Inflammatory macrophage treated with lipopolysaccharide for 4 hours (primary cell): ENCODE results near the gene FGF12.

ENCODE experiments used
- DNase-seq: peaks from one replicate; pipeline ENCODE4 v3.0.0-alpha.2; 2020

Gene FGF12

DNA sequence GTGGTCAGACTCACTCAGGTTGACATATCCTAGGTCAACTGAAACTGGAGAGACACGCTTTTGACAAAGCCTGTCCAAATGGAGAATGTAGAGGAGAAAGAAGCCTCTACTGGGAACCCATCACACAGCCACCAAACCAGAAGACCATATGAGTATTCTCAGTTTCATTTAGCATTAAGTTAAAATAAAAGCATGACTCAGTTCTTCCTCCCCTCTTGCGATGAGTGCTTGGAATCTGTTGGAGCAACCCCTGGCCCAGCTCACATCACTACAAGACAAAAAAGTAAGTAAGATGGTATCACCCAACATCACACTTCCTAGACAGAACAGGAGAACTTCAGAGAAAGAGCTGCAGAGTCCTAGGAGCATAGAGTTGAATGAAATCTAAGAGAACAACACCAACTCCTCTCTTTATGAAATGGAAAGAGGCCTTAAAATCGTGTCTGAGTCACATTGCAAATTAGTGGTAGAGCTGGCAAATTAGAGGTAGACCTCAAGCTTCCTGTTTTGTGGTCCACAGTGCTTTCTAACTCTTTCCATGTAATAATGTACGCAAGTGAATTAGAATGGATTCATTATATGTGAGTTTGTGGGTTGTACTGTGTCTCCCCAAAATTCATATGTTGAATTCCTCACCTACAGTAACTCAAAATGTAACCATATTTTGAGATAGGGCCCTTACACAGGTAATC, 51.2 kb downstream of the FGF12 start:
- no peak for DNase-seq

DNA sequence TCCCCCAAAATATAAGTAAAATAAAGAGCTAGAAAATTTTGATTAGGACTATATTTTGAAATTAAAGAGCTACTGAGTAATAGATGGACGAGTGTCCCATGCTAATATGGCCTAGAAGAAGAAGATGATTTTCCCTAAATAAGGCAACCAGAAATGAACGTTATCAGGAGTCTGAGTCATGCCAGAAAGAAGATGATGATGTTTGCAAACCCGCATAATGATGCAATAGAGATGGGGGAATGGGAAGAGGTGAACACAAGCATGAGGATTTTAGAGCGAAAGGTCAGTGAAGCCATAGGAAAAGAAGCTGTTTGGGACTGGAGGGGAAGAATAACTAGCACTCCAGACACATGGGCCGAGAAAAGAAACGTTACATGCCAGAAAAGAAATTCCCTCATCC, 71.7 kb downstream of the FGF12 start:
- no peak for DNase-seq

DNA sequence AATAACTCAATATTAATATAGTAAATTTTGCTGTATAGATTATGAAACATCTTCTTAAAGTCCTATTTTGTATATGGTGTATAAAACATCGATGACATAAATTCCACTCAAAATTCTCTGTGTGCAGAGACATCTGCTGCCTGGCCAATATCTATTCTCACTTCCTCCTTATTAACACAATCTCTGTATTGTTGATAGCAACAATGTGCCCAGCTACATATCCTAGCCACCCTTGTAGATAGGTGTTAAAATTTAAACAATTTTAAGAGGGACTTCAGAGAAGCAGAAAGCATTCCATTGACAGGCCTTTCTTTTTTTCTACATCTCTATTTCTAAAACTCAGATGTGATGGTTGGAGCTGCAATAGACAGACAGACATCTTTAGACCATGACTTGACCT, 72.3 kb downstream of the FGF12 start:
- no peak for DNase-seq

DNA sequence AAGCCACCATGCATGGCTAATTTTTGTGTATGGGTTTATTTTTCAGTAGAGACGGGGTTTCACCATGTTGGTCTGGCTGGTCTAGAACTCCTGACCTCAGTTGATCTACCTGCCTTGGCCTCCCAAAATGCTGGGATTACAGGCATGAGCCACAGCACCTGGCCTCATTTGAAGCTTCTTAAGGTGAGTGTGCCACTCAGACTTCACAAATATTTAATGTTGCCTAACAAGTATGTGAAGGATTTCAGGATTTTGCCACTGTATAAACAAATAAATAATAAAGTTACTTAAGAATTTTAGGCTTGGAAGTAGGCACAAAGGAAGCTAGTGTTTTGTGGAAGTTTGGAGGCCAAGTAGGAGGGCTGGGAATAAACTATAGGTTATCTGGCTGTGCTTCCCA, 73.5 kb downstream of the FGF12 start:
- no peak for DNase-seq

DNA sequence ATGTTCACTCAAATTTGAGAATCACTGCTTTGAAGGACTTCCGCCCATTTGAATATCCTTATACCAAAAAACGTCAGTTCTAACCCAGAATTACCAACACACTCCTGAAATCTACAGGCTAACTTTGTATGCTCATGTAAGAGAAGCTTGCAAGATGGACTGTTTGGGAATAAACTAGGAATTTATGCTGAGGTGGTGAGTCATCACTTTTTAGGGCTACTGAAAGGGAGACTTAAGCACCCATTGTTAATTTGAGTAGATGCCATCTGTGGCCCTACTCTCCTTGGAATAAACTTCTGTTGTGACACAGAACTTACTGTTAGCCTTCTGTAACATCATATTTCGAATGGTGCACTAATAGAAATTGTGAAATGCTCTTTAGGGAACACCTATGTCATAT, 74.6 kb downstream of the FGF12 start:
- no peak for DNase-seq

DNA sequence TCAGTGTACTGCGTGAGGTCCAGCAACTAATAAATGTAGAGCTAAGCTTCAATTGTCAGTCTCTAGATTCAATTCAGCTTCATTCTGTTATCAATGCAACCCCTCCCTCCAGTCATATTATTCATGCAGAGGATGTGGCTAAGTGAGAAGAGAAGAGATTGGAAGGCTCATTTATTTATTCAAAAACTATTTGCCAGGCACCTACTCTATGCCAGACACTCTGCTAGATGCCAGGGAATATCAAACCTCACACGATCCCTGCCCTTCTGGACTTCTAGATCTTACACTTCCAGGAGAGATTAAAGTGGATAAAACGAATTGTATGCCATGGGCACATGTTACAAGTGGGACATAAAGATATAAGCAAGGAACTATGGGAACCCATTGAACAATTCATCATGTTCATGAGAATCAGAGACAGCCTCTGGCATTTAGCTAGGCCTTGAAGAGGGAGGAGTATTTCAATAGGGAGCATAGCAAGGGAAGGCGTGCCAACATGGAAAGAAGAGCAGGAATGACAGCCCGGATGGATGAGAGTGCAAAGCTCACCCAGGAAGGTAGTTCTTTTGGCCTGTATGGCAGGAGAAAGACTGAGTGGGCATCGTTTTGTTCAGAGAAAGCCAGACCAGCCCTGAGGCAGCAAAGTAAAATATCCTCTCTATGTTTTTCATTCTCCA, 75.4 kb downstream of the FGF12 start:
- no peak for DNase-seq

DNA sequence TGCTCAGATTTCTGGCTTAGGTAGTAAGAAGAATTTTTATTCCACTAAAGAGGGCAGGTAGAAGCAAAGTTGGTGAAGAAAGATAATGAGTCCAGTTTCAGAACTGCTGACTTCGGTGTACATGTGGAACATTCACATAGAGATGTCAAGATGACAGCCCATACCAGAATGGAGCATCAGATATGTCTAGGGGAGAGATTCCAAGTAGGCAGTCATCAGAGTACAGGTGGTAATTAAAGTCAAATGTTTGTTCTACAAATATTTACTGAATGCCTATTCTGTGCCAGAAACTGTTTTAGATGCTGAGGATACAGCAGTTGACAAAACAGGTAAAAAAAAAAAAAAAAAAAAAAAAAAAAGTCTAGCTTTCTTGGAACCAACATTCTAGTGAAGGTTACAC, 81.9 kb downstream of the FGF12 start:
- DNase-seq = no peak

DNA sequence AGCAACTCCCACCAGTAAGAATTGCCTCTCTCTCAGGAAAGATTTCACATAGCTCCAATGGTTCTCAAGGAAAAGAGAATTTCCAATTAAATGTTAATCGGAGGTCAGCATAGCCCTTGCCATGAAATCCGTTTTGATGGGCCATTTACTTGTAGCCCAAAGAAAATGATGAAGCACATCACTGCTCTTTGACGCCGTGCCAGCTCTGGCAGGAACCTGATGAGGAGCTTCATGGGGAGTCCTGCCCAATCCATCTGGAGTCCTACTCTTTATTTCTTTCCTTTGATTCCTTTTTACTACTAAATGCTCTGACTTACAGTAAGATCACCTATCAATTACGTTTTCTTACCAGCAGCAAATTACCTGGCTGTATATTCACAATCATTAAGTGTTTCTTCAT, 84.7 kb downstream of the FGF12 start:
- DNase-seq = no peak

DNA sequence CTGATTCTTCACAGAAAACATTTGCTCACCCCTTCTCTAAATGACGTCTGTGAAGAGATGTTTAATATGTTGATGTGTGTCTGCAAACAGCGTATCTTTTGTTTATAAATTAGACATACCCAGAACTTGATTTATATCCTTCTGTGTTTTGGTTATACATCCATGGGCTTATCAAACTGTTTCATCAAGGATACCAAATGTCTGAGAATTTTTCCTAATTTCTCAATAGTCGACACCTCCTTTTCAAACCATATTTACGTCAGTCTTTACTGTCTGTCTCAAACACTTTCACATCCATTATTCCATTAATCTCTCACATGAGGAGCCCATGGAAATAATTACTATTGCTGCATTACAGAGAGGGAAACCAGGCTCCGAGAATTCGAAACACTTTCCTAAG, 85.4 kb downstream of the FGF12 start:
- no peak for DNase-seq

DNA sequence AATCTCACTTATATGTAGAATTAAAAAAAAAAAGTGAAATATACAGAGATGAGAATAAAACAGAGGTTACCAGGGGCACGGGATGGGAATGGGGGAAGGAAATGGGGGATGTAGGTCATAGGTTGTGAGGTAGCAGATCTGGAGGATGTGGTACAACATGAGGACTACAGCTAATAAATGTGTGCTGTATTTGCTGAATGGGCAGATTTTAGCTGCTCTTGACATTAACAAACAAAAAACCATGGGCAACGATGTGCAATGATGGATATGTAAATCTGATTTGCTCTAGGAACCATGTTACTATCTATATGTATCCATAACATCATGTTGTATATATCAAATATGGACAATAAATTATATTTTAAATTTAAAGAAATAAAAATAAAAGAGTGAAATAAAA, 87.4 kb downstream of the FGF12 start:
- DNase-seq = no peak

DNA sequence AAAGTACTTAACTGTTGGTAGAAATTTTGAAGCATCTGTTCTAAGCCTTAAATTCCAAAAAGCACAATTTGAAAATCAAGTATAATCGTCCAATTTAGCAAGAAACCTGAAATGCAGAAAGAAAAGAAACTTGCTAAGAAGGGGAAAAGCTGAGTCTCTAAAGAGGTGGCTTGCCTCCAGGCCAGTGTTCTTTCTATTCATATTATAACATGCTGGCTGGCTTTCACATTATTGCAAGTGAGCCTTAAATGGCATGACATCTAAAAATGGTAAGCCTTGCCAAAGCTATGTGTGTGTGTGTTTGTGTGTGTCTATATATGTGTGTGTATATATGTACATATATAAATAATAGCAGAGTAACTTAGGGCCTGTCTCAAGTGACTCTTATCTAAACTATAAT, 89.5 kb downstream of the FGF12 start:
- DNase-seq = no peak

DNA sequence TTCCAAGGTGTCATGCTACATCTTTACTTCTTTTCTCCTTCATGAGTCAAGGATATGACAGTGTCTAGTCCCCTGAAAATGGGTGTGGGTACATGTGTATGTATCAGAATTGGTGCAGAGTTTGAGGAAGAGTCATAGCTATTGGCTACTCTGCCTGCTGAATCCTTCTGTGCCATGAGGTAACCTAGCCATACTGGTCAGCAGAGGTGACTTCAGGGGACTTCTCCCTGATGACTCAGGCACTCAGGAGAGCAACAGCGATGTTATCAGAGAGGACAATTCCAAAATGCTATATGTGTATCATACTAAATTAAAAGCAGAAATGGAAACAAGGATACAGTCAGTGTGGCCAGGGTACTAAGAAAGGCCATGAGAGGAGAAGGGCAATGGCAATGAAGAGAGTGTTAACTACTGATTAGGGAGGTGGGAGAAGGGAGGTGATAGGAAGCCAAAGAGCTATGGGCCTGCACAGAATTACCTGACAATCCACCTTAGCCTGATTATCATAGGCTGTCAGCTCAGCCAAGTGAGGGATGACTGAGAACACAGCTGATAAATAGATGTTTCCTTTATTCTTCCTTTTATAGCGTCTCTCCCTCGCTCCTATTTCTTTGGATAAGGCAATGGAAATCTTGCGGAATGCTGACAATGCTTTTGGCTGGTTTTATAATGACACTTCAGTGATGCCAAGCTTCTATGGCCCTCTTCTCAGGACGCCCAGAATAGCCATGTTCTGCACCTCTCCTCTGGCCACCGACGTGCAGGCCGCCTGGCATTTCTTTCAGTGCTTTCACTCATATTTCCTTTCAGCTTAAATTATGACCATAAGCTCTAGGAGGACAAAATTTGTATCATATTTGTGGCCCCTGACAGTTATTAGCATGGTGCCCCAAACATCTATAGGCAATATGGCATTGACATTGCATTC, 90.6 kb downstream of the FGF12 start:
- no peak for DNase-seq

DNA sequence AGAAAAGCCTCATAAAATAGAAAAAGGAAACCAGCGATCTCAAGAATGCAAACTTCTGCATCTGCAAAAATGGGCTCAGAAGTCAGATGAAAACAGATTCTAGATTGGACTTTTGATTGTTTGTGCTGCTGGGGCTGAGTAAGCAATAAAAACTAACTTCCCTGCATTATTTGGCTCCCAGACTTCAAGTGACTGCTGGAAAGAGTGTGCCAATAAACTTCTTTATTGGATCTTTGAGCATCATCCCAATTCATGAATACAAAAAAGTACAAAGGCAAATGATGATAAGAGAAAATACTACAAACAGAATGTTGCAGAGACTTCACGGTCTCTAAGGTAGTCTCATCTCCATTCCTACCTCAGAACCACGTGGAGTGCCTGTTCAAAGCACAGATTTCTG, 97.9 kb downstream of the FGF12 start:
- DNase-seq = no peak

DNA sequence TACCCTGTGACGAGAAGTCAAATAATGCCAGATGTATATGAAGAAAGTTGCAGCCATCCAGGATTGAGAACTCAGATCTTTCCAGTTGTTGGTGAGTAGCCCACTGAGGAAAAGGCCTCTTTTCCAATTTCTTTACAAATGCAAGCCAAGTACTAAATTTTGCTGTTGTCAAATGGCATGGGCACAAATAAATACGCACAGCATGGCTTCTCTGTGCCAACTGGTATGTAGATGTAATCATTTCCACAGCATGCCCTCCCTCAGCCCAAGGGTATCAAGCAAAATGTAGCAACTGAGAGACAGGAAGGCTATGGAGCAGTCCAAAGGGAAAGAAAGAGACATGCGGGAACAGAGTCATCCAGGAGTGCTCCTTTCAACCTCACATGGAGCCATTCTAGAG, 105.4 kb downstream of the FGF12 start:
- no peak for DNase-seq

DNA sequence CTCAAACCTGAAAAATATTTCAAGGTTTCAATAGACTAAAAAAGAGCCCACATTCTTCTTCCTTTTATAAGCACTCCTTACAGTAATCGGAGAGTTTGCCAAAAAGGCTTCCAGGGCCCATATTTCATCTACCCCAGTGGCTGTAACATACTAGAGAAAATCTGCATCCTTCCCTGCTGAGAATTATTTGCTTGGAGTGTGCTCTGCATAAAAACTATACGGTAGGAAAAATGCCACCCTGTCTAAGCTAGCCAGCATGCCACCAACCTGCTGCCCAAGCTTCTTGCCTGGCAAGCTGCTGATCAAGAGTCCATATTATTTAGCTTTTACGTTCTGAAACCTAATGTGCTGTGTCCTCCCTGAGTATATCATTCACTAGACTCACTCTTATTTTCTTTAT, 107.1 kb downstream of the FGF12 start:
- no peak for DNase-seq

DNA sequence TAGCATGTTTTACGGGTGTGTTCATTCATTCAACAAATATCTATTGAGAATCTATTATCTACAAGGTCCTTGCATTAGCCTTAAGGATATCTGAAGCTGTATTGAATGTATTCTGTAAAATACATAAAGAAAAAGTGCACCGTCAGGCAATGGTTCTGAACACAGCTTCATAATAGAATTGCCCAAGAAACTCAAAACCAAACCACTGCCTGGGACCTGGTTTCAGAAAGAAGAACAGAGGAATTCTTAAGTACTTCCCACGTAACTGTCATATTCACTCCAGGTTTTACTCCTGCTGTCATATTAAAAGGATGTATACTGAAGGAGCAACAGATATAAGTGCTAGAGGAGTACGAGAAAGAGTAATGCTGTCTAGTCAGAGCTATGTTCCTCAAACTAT, 115.9 kb downstream of the FGF12 start:
- no peak for DNase-seq

DNA sequence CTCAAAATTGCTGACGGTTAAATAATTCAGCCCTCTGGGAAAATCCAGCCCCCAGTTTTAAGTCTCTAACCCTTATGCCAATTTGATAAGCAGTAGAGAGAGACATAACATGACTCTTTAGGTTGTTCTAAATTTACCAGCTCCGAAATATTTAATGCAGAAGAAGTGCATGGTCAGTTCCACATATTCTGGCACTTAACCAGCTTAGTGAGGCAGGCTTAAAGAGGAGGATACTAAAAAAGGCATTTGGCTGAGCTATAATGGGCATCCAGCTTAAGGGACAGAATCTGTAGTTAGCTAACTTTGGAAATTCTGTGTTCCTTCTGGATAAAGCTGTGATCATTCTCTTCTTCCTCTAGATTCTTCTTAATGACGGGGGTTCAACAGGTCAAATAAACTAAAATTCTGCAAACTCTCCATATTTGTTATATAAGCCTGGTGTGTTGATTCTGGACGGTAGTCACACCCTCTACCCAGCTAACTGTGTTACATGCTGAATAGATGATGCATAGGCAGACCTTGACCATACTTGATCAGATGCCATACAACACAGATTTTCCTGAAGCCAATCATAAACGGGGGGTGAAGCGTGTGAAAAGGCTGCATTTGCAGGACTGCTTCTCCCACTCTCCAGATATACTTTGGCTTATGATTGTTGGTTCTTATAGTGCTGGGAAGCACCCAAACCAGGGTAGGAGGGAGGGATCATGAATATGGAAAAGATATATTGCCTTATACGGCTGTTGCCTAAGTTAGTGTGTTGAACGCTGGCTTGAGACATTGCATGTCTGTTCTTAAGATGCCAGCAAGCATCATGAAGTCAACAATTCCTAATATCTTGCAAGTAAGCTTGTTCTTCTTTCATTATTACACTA, 118.4 kb downstream of the FGF12 start:
- DNase-seq = no peak

DNA sequence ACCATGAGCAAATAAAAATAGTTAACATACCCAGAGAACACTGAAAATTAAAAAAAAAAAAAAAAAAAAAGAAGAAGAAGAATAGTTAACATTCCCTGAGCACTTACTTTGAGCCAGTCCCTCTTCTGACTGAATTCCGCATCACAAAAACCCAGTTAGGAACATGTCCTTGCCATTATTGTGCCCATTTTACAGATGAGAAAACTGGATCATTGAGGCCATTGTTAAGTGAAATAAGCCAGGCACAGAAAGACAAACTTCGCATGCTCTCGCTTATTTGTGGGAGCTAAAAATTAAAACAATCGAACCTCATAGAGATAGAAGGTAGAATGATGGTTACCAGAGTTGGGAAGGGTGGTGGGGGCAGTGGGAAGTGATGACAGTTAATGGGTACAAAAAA, 119.5 kb downstream of the FGF12 start:
- no peak for DNase-seq

DNA sequence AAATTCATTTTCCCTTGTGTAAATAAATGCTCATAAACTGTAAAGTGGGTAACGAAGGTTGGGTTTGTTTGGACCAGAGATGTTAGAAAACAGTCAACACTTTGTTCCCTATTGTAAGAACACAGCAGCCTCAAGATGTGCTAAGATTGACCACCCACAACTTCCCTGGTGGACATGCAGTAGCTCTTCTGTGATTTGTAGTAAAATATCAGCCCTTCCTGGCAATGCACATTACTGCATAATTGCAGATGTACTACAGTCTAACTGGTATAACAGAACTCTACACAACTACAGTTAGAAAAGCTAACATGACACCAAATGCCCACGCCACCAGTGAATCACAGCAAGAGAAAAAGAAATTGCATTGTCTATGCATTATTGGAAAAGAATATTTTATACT, 129.4 kb downstream of the FGF12 start:
- DNase-seq = no peak

DNA sequence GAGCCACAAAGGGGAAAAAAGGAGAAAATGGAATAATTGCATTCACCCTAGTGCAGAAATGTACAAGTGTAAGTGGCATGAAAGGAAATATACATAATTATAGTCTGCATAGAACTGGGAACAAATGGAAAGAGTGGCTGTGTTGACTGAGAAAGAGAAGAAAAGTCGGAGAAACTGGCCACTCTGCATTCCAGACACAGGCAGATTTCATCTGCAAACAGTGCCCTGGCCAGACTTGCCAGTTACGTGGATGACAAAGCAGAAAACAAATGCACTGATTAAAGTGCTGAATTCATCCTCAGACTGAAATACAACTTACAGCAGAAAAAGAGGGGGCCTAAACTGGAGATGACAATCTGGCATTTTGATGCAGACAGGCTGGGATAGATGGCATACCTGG, 129.8 kb downstream of the FGF12 start:
- no peak for DNase-seq

DNA sequence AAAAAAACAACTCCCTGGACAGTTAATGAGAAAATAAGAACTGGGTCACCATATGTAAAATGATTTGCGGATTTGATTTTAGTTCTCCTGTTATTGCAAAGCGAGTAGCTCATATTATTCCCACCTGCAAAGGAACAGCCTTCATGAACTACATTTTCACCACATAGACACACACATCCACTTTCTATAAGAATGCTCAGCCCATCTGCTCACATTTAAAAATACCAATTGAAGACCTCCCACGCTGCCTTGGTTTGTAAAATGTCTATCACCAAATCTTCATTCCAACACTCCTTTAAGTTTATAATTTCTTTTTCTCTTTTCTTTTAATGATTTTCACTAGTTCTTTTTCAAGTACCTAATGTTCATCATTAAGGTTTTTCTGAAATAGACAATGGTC, 148.6 kb downstream of the FGF12 start:
- DNase-seq = no peak

DNA sequence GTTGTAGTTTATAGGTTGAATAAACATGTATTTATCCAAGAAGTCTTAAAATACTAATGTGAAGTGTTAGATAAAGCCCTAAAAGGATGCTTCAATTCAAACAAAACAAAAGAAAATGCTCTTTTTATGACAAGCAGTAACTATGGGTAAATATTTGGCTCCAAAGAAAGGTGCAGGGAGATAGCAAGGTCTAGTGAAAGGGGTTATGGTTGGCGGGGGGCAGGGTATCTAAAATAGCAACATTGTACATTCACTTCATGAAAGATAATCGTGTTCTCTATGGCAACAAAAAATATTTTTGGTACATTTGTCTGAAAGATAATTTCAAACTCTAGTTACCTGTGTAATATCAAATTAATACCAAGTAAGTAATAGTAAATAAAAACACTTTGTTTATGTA, 149.5 kb downstream of the FGF12 start:
- DNase-seq = no peak

DNA sequence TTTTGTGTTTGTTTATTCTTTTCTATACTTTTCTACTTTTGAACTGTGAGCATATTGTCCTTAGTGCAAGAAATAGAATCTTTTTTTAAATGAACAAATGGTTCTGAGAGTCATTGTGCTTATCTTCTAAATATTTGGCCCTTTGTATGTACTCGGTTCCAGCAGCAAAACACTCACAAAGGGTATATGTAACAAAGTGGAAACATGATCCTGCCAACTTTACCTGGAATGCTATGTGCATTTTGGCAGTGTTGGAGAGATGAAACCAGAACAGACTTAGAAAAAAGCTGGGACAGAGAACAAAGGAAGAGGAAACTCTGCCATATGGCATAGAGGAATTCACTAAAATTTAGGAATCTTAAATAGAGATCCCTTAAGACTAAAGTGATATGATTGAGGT, 150.1 kb downstream of the FGF12 start:
- DNase-seq = no peak
